Breast epithelium (tissue), 4 donors: ENCODE measurements around the gene ELMO1. TPM values are rescaled to one million over a fixed set of nuclear protein-coding genes. Genes with fewer than 3 reads are reported as not detected.

Experiments
- DNase-seq, 2 donors: peaks; one replicate each; pipeline ENCODE4 v3.0.0-alpha.2; 2019; ENCODE audit warnings: low spot score in 2 of 2
- H3K27ac ChIP-seq, 2 donors: fragments of 200-600 bp; sonication (generic) in 1 of 2; one replicate each; pipeline ENCODE4 v1.5.1; 2016 to 2019; ENCODE audit warnings: mild to moderate bottlenecking in 1 of 2
- H3K27me3 ChIP-seq, 2 donors: fragments of 200-600 bp; sonication (generic) in 1 of 2; one replicate each; pipeline versions ENCODE4 v1.5.1 to v1.6.0; 2017 to 2019; ENCODE audit warnings: control low read depth in 1 of 2, mild to moderate bottlenecking in 1 of 2
- H3K36me3 ChIP-seq: fragments of 200-600 bp; one replicate; pipeline ENCODE4 v1.5.1; 2019
- H3K4me1 ChIP-seq, 2 donors: fragments of 200-600 bp; sonication (generic); one replicate each; pipeline ENCODE4 v1.5.1; 2016 to 2019; ENCODE audit warnings: control low read depth in 1 of 2
- H3K4me3 ChIP-seq, 3 donors: fragments of 200-600 bp; sonication (generic); 1 replicate in 2 of 3; 2 replicates in 1 of 3; pipeline ENCODE4 v1.5.1; 2016 to 2019; ENCODE audit warnings: mild to moderate bottlenecking in 3 of 3, moderate library complexity in 2 of 3
- H3K9me3 ChIP-seq, 2 donors: fragments of 200-600 bp; sonication (generic) in 1 of 2; one replicate each; pipeline ENCODE4 v1.5.1; 2016 to 2019; ENCODE audit warnings: control low read depth in 1 of 2
- POLR2A ChIP-seq: fragments of 450-650 bp; IDR thresholded peaks from one replicate; pipeline ENCODE4 v1.6.1; 2016; ENCODE audit warnings: antibody characterized with exemption, mild to moderate bottlenecking, moderate library complexity
- POLR2AphosphoS5 ChIP-seq, 3 donors: sonication (generic); formaldehyde crosslinking; IDR thresholded peaks; one replicate each; pipeline ENCODE4 v1.6.1; 2017; ENCODE audit warnings: antibody characterized with exemption in 3 of 3
- intact Hi-C: fragments of 100-400 bp; cut with DNase I; formaldehyde crosslinking; loops from one replicate; pipeline ENCODE4 v1.15.1; 2023; ENCODE audit warnings: low total_unique reads
- total RNA-seq, 3 donors: library from RNA; depleted of rRNA; stranded (reverse); fragments of >200 nt; gene quantifications; one replicate each; pipeline ENCODE4 v1.1.0, GENCODE V29; 2016
- TF ChIP-seq, protein P1 (sequence below), 3 donors: fragments of 450-650 bp; IDR thresholded peaks; one replicate each; pipeline ENCODE4 v1.5.1; 2016 to 2017; ENCODE audit warnings: antibody characterized with exemption in 3 of 3, mild to moderate bottlenecking in 3 of 3, moderate library complexity in 3 of 3

Gene ELMO1
- total RNA-seq, 3 donors from 2014 or later = 49.5 to 110 (median 66.9) TPM

- Histone ChIP-seq H3K4me1 (no peaks in the 10 kb centered on the region), H3K27me3 (no peaks in the 10 kb centered on the region), H3K27ac (no peak overlapping the region), H3K9me3 (no peaks in the 10 kb centered on the region), H3K4me3 (no peak overlapping the region), H3K36me3 (no peaks in the 10 kb centered on the region)
- no peak for TF ChIP-seq POLR2A
- TF ChIP-seq, protein P1, sequence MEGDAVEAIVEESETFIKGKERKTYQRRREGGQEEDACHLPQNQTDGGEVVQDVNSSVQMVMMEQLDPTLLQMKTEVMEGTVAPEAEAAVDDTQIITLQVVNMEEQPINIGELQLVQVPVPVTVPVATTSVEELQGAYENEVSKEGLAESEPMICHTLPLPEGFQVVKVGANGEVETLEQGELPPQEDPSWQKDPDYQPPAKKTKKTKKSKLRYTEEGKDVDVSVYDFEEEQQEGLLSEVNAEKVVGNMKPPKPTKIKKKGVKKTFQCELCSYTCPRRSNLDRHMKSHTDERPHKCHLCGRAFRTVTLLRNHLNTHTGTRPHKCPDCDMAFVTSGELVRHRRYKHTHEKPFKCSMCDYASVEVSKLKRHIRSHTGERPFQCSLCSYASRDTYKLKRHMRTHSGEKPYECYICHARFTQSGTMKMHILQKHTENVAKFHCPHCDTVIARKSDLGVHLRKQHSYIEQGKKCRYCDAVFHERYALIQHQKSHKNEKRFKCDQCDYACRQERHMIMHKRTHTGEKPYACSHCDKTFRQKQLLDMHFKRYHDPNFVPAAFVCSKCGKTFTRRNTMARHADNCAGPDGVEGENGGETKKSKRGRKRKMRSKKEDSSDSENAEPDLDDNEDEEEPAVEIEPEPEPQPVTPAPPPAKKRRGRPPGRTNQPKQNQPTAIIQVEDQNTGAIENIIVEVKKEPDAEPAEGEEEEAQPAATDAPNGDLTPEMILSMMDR (IDR thresholded peaks at IDR 0.05) = no peak
- TF ChIP-seq POLR2AphosphoS5 (IDR thresholded peaks at IDR 0.05) = no peak
- no peak for DNase-seq
- intact Hi-C loops = no loop called here
Observed at GRCh38 chr7:37439653-37440026, 9.0 kb downstream of the ELMO1 start.

DNA sequence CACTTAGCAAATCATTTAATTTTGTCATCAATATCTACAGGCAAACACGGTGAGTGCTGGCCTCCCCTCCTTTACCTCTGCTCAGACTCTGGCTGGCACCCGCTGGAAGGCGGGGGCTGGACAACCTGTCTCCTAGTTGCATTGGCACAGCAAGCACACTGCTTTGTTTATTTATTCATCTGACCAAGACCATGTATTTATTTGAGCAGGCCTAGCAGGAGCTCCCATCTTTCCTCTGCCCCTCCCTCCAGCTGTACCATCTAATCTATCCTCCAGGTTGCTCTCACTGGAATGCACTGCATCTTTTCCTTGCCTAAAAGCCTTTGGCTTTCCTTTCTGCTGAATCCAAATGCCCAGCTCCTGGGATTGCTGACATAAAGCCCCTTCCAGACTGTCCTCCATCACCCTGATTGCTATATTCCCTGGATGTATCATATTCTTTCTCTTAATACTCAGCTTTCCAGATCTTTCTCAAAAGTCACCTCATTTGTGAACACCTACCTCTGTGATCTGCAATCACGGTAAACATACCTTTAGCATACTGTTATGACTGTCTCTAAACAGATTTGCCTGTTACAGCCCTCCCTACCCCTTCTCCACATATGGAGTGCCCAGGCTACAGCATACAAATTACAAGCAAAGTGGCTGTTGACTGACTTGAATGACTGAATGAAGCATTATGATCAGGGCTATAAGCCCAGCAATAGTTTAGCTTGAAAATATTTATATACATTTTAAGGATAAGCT, 9.6 kb downstream of the ELMO1 start:
- no peaks in the 10 kb centered on the region for H3K9me3 ChIP-seq
- H3K27me3 ChIP-seq = no peaks in the 10 kb centered on the region
- DNase-seq = no peak
- H3K4me3 ChIP-seq = no peak overlapping the region
- TF ChIP-seq POLR2AphosphoS5 (IDR thresholded peaks at IDR 0.05) (no peak), POLR2A (no peak)
- TF ChIP-seq, protein P1 (IDR thresholded peaks at IDR 0.05) = no peak
- no peaks in the 10 kb centered on the region for H3K4me1 ChIP-seq
- intact Hi-C loops = no loop called here
- H3K27ac ChIP-seq = no peak overlapping the region
- H3K36me3 ChIP-seq = no peaks in the 10 kb centered on the region

- H3K27me3 ChIP-seq = no peaks in the 10 kb centered on the region
- no peak overlapping the region for H3K27ac ChIP-seq
- TF ChIP-seq, protein P1 (IDR thresholded peaks at IDR 0.05) = no peak
- TF ChIP-seq POLR2A (no peak), POLR2AphosphoS5 (IDR thresholded peaks at IDR 0.05) (no peak)
- H3K9me3 ChIP-seq = no peaks in the 10 kb centered on the region
- no peaks in the 10 kb centered on the region for H3K4me1 ChIP-seq
- no peak for DNase-seq
- H3K36me3 ChIP-seq = no peaks in the 10 kb centered on the region
- no peak overlapping the region for H3K4me3 ChIP-seq
- intact Hi-C loops = no loop called here
Observed at GRCh38 chr7:37435156-37435855, 13.4 kb downstream of the ELMO1 start.

- H3K27me3 ChIP-seq = no peaks in the 10 kb centered on the region
- H3K9me3 ChIP-seq = no peaks in the 10 kb centered on the region
- H3K27ac ChIP-seq = no peak overlapping the region
- H3K36me3 ChIP-seq = no peaks in the 10 kb centered on the region
- intact Hi-C loops = no loop called here
- DNase-seq = no peak
- no peak overlapping the region for H3K4me3 ChIP-seq
- no peaks in the 10 kb centered on the region for H3K4me1 ChIP-seq
- TF ChIP-seq POLR2AphosphoS5 (IDR thresholded peaks at IDR 0.05) = no peak
- TF ChIP-seq, protein P1 (IDR thresholded peaks at IDR 0.05) = no peak
- no peak for TF ChIP-seq POLR2A
Observed at GRCh38 chr7:37434529-37434928, 14.1 kb downstream of the ELMO1 start.

- no peak overlapping the region for H3K4me3 ChIP-seq
- no peaks in the 10 kb centered on the region for H3K36me3 ChIP-seq
- H3K27ac ChIP-seq = no peak overlapping the region
- no peaks in the 10 kb centered on the region for H3K27me3 ChIP-seq
- intact Hi-C loops = no loop called here
- TF ChIP-seq, protein P1 (IDR thresholded peaks at IDR 0.05) = no peak
- TF ChIP-seq POLR2AphosphoS5 (IDR thresholded peaks at IDR 0.05) (no peak), POLR2A (no peak)
- no peak for DNase-seq
- H3K9me3 ChIP-seq = no peaks in the 10 kb centered on the region
- no peaks in the 10 kb centered on the region for H3K4me1 ChIP-seq
Observed at GRCh38 chr7:37433166-37433565, 15.5 kb downstream of the ELMO1 start.
